HEK293 (cell line): ENCODE results near the gene MYO7A.

Experiments
- CTCF ChIA-PET: fragments of 350-600 bp; formaldehyde crosslinking; extraction: SDS; loops from one replicate; lab custom pipeline; 2021; ENCODE audit warnings: antibody characterized with exemption; lab: Yijun Ruan, JAX
- POLR2A ChIA-PET: fragments of 300-600 bp; formaldehyde crosslinking; extraction: SDS; loops from one replicate; lab custom pipeline; 2020; ENCODE audit warnings: antibody characterized with exemption, inconsistent platforms; lab: Yijun Ruan, JAX
- H3K27ac ChIP-seq: fragments of 200-500 bp; sonication (Bioruptor generic); 2 replicates; pipeline ENCODE4 v1.5.1; 2014; ENCODE audit warnings: low read depth, low read length, control low read depth, inconsistent platforms; ENCODE audit errors: extremely low read depth
- H3K36me3 ChIP-seq, 2 experiments: fragments of 200-500 bp in 1 of 2; sonication (Bioruptor generic) in 1 of 2; 1 replicate in 1 of 2; 2 replicates in 1 of 2; pipeline ENCODE4 v1.5.1; 2014 to 2017; ENCODE audit warnings: inconsistent platforms in 2 of 2, low read length in 2 of 2; ENCODE audit not compliant: control insufficient read depth in 2 of 2, insufficient read depth in 1 of 2
- H3K4me1 ChIP-seq: fragments of 200-500 bp; sonication (Bioruptor generic); 2 replicates; pipeline ENCODE4 v1.5.1; 2014; ENCODE audit warnings: mild to moderate bottlenecking, low read length, inconsistent platforms; ENCODE audit not compliant: control insufficient read depth, insufficient read depth
- H3K4me3 ChIP-seq: 2 replicates; pipeline ENCODE4 v1.5.1; 2011; ENCODE audit warnings: low read depth, mild to moderate bottlenecking, control low read depth, low read length, moderate library complexity
- H3K9me3 ChIP-seq: fragments of 200-500 bp; sonication (Bioruptor generic); 2 replicates; pipeline ENCODE4 v1.5.1; 2014; ENCODE audit warnings: low read depth, low read length, inconsistent platforms; ENCODE audit not compliant: control insufficient read depth, insufficient read depth
- REPIN1 ChIP-seq: fragments of 450-650 bp; formaldehyde crosslinking; IDR thresholded peaks from 2 replicates; pipeline ENCODE4 v1.5.1; 2017; ENCODE audit warnings: missing biosample characterization, missing genetic modification characterization, low read depth
- ZNF174 ChIP-seq: fragments of 450-650 bp; formaldehyde crosslinking; IDR thresholded peaks from 2 replicates; pipeline ENCODE4 v1.5.0; 2017; ENCODE audit warnings: missing biosample characterization, mild to moderate bottlenecking, missing genetic modification characterization
- ZNF184 ChIP-seq: fragments of 450-650 bp; IDR thresholded peaks from 2 replicates; pipeline ENCODE4 v1.5.1; 2018; ENCODE audit warnings: missing biosample characterization, mild to moderate bottlenecking, missing genetic modification characterization
- ZNF248 ChIP-seq: fragments of 450-650 bp; formaldehyde crosslinking; IDR thresholded peaks from 2 replicates; pipeline ENCODE4 v1.5.1; 2017; ENCODE audit warnings: missing biosample characterization, missing genetic modification characterization
- ZNF341 ChIP-seq: fragments of 450-650 bp; formaldehyde crosslinking; IDR thresholded peaks from 2 replicates; pipeline ENCODE4; 2016; ENCODE audit warnings: low read depth, missing biosample characterization, missing genetic modification characterization
- ZNF350 ChIP-seq: fragments of 450-650 bp; formaldehyde crosslinking; IDR thresholded peaks from 2 replicates; pipeline ENCODE4 v1.5.0; 2017; ENCODE audit warnings: missing biosample characterization, mild to moderate bottlenecking, missing genetic modification characterization
- ZNF558 ChIP-seq: fragments of 450-650 bp; formaldehyde crosslinking; IDR thresholded peaks from 2 replicates; pipeline ENCODE4 v1.5.1; 2016; ENCODE audit warnings: missing biosample characterization, missing genetic modification characterization
- ZNF624 ChIP-seq: fragments of 450-650 bp; formaldehyde crosslinking; IDR thresholded peaks from 2 replicates; pipeline ENCODE4 v1.5.1; 2017; ENCODE audit warnings: missing biosample characterization, missing genetic modification characterization
- ZNF626 ChIP-seq: fragments of 450-650 bp; sonication (Bioruptor Pico); formaldehyde crosslinking; IDR thresholded peaks from 2 replicates; pipeline ENCODE4 v1.5.1; 2018; ENCODE audit warnings: missing biosample characterization, missing genetic modification characterization, inconsistent platforms
- ZNF677 ChIP-seq: fragments of 450-650 bp; IDR thresholded peaks from 2 replicates; pipeline ENCODE4 v1.5.0; 2018; ENCODE audit warnings: missing biosample characterization, mild to moderate bottlenecking, missing genetic modification characterization, moderate library complexity
- ZNF830 ChIP-seq: fragments of 450-650 bp; IDR thresholded peaks from 2 replicates; pipeline ENCODE4 v1.5.0; 2018; ENCODE audit warnings: missing biosample characterization, missing genetic modification characterization, low read depth, mild to moderate bottlenecking, moderate library complexity
- TF ChIP-seq, protein P1 (sequence below): fragments of 450-650 bp; formaldehyde crosslinking; IDR thresholded peaks from 2 replicates; pipeline ENCODE4 v1.5.1; 2016; ENCODE audit warnings: missing biosample characterization, missing genetic modification characterization
- TF ChIP-seq, protein P2 (sequence below): fragments of 450-650 bp; formaldehyde crosslinking; IDR thresholded peaks from 2 replicates; pipeline ENCODE4 v1.5.1; 2016; ENCODE audit warnings: missing biosample characterization, missing genetic modification characterization
- TF ChIP-seq, protein P3 (sequence below): fragments of 450-650 bp; formaldehyde crosslinking; IDR thresholded peaks from 2 replicates; pipeline ENCODE4 v1.5.1; 2016; ENCODE audit warnings: missing biosample characterization, missing genetic modification characterization
- TF ChIP-seq, protein P4 (sequence below): fragments of 450-650 bp; formaldehyde crosslinking; optimal IDR thresholded peaks from 2 replicates; pipeline ENCODE3; 2016; ENCODE audit warnings: missing biosample characterization, mild to moderate bottlenecking, missing genetic modification characterization
- TF ChIP-seq, protein P5 (sequence below): fragments of 450-650 bp; formaldehyde crosslinking; conservative IDR thresholded peaks from 2 replicates; pipeline ENCODE4 v1.5.1; 2016; ENCODE audit warnings: low read depth, missing biosample characterization, missing genetic modification characterization

Gene MYO7A

DNA sequence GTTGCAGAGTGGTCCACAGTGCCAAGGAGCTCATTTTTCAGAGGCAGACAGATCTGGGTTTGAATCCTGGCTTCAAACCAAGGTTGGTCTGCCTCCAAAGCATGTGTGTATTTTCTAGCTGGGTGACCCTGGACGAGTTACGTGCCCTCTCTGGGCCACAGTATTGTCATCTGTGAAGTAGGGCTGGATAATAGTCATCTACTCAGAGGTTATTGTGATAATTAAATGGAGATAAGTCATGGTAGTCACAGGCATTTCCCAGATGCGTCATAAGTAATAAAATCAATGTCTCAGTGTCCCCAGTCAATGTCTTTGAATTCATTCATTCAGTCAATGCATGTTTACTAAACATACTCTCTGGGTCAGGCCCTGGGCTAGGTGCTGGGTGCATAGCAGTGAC lies 16.8 kb upstream of the MYO7A start:
- Histone ChIP-seq H3K27ac (no peak overlapping the region), H3K4me1 (no peaks in the 10 kb centered on the region), H3K36me3 (no peaks in the 10 kb centered on the region), H3K4me3 (no peak overlapping the region), H3K9me3 (no peaks in the 10 kb centered on the region)
- no peak for TF ChIP-seq ZNF184
- TF ChIP-seq, protein P1, sequence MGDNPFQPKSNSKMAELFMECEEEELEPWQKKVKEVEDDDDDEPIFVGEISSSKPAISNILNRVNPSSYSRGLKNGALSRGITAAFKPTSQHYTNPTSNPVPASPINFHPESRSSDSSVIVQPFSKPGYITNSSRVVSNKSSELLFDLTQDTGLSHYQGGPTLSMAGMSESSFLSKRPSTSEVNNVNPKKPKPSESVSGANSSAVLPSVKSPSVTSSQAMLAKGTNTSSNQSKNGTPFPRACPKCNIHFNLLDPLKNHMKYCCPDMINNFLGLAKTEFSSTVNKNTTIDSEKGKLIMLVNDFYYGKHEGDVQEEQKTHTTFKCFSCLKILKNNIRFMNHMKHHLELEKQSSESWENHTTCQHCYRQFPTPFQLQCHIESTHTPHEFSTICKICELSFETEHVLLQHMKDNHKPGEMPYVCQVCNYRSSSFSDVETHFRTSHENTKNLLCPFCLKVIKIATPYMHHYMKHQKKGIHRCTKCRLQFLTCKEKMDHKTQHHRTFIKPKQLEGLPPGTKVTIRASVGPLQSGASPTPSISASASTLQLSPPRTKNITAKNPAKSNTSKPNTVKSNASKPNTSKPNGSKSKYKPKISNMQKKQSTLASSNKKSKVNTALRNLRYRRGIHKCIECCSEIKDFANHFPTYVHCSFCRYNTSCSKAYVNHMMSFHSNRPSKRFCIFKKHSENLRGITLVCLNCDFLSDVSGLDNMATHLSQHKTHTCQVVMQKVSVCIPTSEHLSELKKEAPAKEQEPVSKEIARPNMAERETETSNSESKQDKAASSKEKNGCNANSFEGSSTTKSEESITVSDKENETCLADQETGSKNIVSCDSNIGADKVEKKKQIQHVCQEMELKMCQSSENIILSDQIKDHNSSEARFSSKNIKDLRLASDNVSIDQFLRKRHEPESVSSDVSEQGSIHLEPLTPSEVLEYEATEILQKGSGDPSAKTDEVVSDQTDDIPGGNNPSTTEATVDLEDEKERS (tag by site-specific recombination), result no peak
- TF ChIP-seq ZNF626 (tag by site-specific recombination), result no peak
- TF ChIP-seq ZNF350, result no peak
- TF ChIP-seq ZNF830 (tag by site-specific recombination), result no peak
- TF ChIP-seq, protein P2, sequence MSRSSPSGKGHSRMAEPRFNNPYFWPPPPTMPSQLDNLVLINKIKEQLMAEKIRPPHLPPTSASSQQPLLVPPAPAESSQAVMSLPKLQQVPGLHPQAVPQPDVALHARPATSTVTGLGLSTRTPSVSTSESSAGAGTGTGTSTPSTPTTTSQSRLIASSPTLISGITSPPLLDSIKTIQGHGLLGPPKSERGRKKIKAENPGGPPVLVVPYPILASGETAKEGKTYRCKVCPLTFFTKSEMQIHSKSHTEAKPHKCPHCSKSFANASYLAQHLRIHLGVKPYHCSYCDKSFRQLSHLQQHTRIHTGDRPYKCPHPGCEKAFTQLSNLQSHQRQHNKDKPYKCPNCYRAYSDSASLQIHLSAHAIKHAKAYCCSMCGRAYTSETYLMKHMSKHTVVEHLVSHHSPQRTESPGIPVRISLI, result no peak
- CTCF ChIA-PET, result interaction anchor here (0.6 to 2.9 kb wide), 4 partner anchors 16 to 64 kb away, joined by 3 to 21 read pairs (median 8); partner anchors contain the start of gene MYO7A
- POLR2A ChIA-PET, result no interaction called here

DNA sequence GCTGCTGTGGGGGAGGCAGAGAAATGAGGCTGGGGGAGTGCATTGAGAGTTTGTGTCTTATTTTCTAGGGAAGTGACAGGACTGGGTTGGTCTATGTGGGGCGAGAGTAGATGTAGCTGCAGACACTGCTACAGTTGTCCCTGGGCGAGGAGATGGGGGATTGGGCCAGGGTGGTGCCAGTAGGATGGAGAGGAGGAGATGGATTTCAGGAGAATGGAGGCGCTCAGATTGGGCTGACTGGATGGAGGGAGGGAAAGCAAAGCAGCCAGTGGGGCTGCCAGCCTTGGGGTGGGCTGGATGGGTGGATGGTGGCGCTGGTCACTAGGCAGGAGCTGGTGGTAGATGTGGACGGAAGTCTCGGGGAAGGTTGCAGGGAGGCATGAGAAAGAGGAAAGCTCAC lies 16.1 kb upstream of the MYO7A start:
- CTCF ChIA-PET, result interaction anchor here (0.6 to 1.2 kb wide), 3 partner anchors 60 to 453 kb away, joined by 3 to 4 read pairs (median 3); no protein-coding TSS in a partner anchor
- H3K27ac ChIP-seq, result no peak overlapping the region
- TF ChIP-seq, protein P2, result no peak
- TF ChIP-seq, protein P3, sequence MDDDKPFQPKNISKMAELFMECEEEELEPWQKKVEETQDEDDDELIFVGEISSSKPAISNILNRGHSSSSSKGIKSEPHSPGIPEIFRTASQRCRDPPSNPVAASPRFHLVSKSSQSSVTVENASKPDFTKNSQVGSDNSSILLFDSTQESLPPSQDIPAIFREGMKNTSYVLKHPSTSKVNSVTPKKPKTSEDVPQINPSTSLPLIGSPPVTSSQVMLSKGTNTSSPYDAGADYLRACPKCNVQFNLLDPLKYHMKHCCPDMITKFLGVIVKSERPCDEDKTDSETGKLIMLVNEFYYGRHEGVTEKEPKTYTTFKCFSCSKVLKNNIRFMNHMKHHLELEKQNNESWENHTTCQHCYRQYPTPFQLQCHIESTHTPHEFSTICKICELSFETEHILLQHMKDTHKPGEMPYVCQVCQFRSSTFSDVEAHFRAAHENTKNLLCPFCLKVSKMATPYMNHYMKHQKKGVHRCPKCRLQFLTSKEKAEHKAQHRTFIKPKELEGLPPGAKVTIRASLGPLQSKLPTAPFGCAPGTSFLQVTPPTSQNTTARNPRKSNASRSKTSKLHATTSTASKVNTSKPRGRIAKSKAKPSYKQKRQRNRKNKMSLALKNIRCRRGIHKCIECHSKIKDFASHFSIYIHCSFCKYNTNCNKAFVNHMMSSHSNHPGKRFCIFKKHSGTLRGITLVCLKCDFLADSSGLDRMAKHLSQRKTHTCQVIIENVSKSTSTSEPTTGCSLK (tag by site-specific recombination), result no peak
- TF ChIP-seq, protein P4, sequence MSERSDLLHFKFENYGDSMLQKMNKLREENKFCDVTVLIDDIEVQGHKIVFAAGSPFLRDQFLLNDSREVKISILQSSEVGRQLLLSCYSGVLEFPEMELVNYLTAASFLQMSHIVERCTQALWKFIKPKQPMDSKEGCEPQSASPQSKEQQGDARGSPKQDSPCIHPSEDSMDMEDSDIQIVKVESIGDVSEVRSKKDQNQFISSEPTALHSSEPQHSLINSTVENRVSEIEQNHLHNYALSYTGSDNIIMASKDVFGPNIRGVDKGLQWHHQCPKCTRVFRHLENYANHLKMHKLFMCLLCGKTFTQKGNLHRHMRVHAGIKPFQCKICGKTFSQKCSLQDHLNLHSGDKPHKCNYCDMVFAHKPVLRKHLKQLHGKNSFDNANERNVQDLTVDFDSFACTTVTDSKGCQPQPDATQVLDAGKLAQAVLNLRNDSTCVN (tag by site-specific recombination), result no peak
- TF ChIP-seq REPIN1 (tag by site-specific recombination) (no peak), ZNF558 (tag by site-specific recombination) (no peak), ZNF174 (tag by site-specific recombination) (no peak), ZNF624 (tag by site-specific recombination) (no peak), ZNF341 (tag by site-specific recombination) (no peak), ZNF248 (no peak), ZNF677 (no peak)
- TF ChIP-seq, protein P5, sequence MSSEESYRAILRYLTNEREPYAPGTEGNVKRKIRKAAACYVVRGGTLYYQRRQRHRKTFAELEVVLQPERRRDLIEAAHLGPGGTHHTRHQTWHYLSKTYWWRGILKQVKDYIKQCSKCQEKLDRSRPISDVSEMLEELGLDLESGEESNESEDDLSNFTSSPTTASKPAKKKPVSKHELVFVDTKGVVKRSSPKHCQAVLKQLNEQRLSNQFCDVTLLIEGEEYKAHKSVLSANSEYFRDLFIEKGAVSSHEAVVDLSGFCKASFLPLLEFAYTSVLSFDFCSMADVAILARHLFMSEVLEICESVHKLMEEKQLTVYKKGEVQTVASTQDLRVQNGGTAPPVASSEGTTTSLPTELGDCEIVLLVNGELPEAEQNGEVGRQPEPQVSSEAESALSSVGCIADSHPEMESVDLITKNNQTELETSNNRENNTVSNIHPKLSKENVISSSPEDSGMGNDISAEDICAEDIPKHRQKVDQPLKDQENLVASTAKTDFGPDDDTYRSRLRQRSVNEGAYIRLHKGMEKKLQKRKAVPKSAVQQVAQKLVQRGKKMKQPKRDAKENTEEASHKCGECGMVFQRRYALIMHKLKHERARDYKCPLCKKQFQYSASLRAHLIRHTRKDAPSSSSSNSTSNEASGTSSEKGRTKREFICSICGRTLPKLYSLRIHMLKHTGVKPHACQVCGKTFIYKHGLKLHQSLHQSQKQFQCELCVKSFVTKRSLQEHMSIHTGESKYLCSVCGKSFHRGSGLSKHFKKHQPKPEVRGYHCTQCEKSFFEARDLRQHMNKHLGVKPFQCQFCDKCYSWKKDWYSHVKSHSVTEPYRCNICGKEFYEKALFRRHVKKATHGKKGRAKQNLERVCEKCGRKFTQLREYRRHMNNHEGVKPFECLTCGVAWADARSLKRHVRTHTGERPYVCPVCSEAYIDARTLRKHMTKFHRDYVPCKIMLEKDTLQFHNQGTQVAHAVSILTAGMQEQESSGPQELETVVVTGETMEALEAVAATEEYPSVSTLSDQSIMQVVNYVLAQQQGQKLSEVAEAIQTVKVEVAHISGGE (tag by site-specific recombination), result no peak
- no peaks in the 10 kb centered on the region for H3K4me1 ChIP-seq
- no peaks in the 10 kb centered on the region for H3K9me3 ChIP-seq
- no peaks in the 10 kb centered on the region for H3K36me3 ChIP-seq
- H3K4me3 ChIP-seq, result no peak overlapping the region
- POLR2A ChIA-PET, result interaction anchor here (0.7 kb wide), 1 partner anchor 247 kb away, joined by 4 read pairs; no protein-coding TSS in a partner anchor
